Neural progenitor cell (in vitro differentiated cells): Measurements from ENCODE around the gene KLHDC3.

Source experiments
- EZH2 ChIP-seq: fragments of 200-600 bp; sonication (generic); IDR thresholded peaks from 2 replicates; pipeline ENCODE4 v1.6.1; 2017; ENCODE audit warnings: antibody characterized with exemption, mild to moderate bottlenecking, moderate library complexity
- EZH2phosphoT487 ChIP-seq: fragments of 200-600 bp; sonication (generic); IDR thresholded peaks from 2 replicates; pipeline ENCODE4 v1.6.1; 2017; ENCODE audit warnings: antibody characterized with exemption
- TF ChIP-seq, protein P1 (sequence below): fragments of 200-600 bp; sonication (generic); IDR thresholded peaks from 2 replicates; pipeline ENCODE4 v1.5.1; 2017; ENCODE audit warnings: antibody characterized with exemption, mild to moderate bottlenecking

DNA sequence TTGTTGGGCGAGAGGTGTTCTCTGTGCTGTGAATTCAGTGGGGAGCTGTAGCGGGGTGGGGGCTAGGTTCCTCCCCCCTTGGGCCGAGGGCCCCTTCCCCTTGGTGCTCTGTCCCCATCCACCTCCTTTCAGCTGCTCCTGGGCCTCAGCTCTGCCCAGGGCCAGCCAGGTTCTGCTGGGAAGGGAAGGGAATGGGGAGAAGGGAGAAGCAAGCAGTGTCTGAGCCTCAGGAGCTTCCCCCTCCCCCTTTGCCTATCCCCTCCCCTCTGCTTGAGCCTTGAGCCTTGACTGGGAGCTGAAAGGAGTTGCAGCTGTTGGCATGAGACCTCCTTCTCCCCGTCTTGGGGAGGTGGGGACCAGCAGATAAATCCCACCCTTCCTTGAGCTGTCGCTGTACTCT lies 6.8 kb downstream of the KLHDC3 start:
- TF ChIP-seq, protein P1, sequence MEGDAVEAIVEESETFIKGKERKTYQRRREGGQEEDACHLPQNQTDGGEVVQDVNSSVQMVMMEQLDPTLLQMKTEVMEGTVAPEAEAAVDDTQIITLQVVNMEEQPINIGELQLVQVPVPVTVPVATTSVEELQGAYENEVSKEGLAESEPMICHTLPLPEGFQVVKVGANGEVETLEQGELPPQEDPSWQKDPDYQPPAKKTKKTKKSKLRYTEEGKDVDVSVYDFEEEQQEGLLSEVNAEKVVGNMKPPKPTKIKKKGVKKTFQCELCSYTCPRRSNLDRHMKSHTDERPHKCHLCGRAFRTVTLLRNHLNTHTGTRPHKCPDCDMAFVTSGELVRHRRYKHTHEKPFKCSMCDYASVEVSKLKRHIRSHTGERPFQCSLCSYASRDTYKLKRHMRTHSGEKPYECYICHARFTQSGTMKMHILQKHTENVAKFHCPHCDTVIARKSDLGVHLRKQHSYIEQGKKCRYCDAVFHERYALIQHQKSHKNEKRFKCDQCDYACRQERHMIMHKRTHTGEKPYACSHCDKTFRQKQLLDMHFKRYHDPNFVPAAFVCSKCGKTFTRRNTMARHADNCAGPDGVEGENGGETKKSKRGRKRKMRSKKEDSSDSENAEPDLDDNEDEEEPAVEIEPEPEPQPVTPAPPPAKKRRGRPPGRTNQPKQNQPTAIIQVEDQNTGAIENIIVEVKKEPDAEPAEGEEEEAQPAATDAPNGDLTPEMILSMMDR, result no peak
- TF ChIP-seq EZH2, result no peak
- TF ChIP-seq EZH2phosphoT487, result no peak
